K562 (cell line): ENCODE data around the gene SHISA7. TPM values are rescaled to one million over a fixed set of nuclear protein-coding genes. Genes with fewer than 3 reads are reported as not detected.

Experiments
- ATF3 ChIP-seq, 2 experiments: fragments of 450-650 bp in 1 of 2; sonication (generic) in 1 of 2; formaldehyde crosslinking in 1 of 2; IDR thresholded peaks in 1 of 2; conservative IDR thresholded peaks in 1 of 2; 2 replicates each; pipeline versions ENCODE4 v1.6.1 to v1.8.1; 2016 to 2023; ENCODE audit warnings: mild to moderate bottlenecking in 2 of 2, moderate library complexity in 2 of 2, inconsistent platforms in 1 of 2, missing genetic modification reagents in 1 of 2
- CREBBP ChIP-seq: IDR thresholded peaks from one replicate; pipeline ENCODE4 v1.6.1; 2012; ENCODE audit warnings: low read depth, mild to moderate bottlenecking, control low read depth, inconsistent platforms, low read length
- DIDO1 ChIP-seq: fragments of 450-650 bp; IDR thresholded peaks from 2 replicates; pipeline ENCODE4 v1.6.1; 2016; ENCODE audit warnings: low read depth, missing biosample characterization, missing genetic modification characterization
- DPF2 ChIP-seq: fragments of 450-650 bp; IDR thresholded peaks from 2 replicates; pipeline ENCODE4 v1.6.1; 2016
- GABPB1 ChIP-seq: sonication (generic); formaldehyde crosslinking; IDR thresholded peaks from 2 replicates; pipeline ENCODE4 v1.8.0; 2022; ENCODE audit warnings: mild to moderate bottlenecking, missing genetic modification reagents
- GTF2F1 ChIP-seq: IDR thresholded peaks from 2 replicates; pipeline ENCODE4 v1.6.1; 2011; ENCODE audit warnings: low read depth, low read length, improper control_type of control experiment
- HDAC6 ChIP-seq: IDR thresholded peaks from 2 replicates; pipeline ENCODE4 v1.6.1; 2012; ENCODE audit warnings: low read depth, mild to moderate bottlenecking, control low read depth, inconsistent platforms, low read length, moderate library complexity
- RBM14 ChIP-seq: fragments of 200-400 bp; formaldehyde crosslinking; IDR thresholded peaks from 2 replicates; pipeline ENCODE4 v1.6.1; 2018; ENCODE audit warnings: low read depth, mild to moderate bottlenecking, low read length, moderate library complexity, borderline replicate concordance; ENCODE audit not compliant: insufficient read depth
- RBM17 ChIP-seq: fragments of 200-400 bp; formaldehyde crosslinking; IDR thresholded peaks from 2 replicates; pipeline ENCODE4 v1.6.1; 2017; ENCODE audit warnings: low read depth, mild to moderate bottlenecking, low read length, borderline replicate concordance
- RBM25 ChIP-seq: fragments of 200-400 bp; formaldehyde crosslinking; IDR thresholded peaks from 2 replicates; pipeline ENCODE4 v1.6.1; 2018; ENCODE audit warnings: low read length, low read depth, moderate library complexity; ENCODE audit not compliant: severe bottlenecking
- TEAD2 ChIP-seq: fragments of 450-650 bp; IDR thresholded peaks from 2 replicates; pipeline ENCODE4 v1.6.1; 2016; ENCODE audit warnings: missing genetic modification characterization, control low read depth, missing compliant biosample characterization
- TEAD4 ChIP-seq, 2 experiments: sonication (generic) in 1 of 2; formaldehyde crosslinking in 1 of 2; IDR thresholded peaks; 2 replicates each; pipeline versions ENCODE4 v1.6.1 to v1.8.0; 2012 to 2022; ENCODE audit warnings: borderline replicate concordance in 1 of 2, inconsistent platforms in 1 of 2, low read length in 1 of 2, mild to moderate bottlenecking in 1 of 2, missing genetic modification reagents in 1 of 2
- ZNF23 ChIP-seq: fragments of 250-450 bp; sonication (Bioruptor Pico); IDR thresholded peaks from 2 replicates; pipeline ENCODE4 v1.4.0; 2020; ENCODE audit warnings: mild to moderate bottlenecking
- ZNF347 ChIP-seq: fragments of 450-650 bp; formaldehyde crosslinking; IDR thresholded peaks from 2 replicates; pipeline ENCODE4 v1.4.0; 2020; ENCODE audit warnings: low read depth, mild to moderate bottlenecking, moderate library complexity
- polyA plus RNA-seq, 8 experiments: library from polyadenylated mRNA; depleted of rRNA in 4 of 8; stranded (reverse) in 5 of 8; unstranded in 3 of 8; fragments of >200 nt; fragmentation: Nextera tagmentation in 2 of 8; fragmentation: Illumina TruSeq in 1 of 8; extraction: Ambion mirVana in 2 of 8; extraction: Trizol in 1 of 8; gene quantifications; 2 replicates each; pipeline versions ENCODE4 v1.2.1 to v1.2.3, GENCODE V29; 2011 to 2014; ENCODE audit warnings: inconsistent platforms in 1 of 8, missing spikeins in 1 of 8
- total RNA-seq, 7 experiments: library from RNA; depleted of rRNA in 6 of 7; stranded (reverse); fragments of >200 nt in 6 of 7; fragmentation: Illumina TruSeq in 2 of 7; extraction: Trizol in 2 of 7; gene quantifications; 2 replicates each; pipeline versions ENCODE4 v1.2.1 to v1.2.3, GENCODE V29; 2011 to 2021; ENCODE audit warnings: low replicate concordance in 1 of 7
- TF ChIP-seq, protein P1 (sequence below): fragments of 450-650 bp; IDR thresholded peaks from 2 replicates; pipeline ENCODE4 v1.6.1; 2016; ENCODE audit warnings: low read depth, mild to moderate bottlenecking, moderate library complexity
- TF ChIP-seq, protein P2 (sequence below): fragments of 250-450 bp; sonication (Bioruptor Pico); IDR thresholded peaks from 2 replicates; pipeline ENCODE4 v1.6.1; 2021; ENCODE audit warnings: mild to moderate bottlenecking
- TF ChIP-seq, protein P3 (sequence below), 2 experiments: fragments of 450-650 bp; IDR thresholded peaks; 2 replicates each; pipeline ENCODE4 v1.6.1; 2016
- TF ChIP-seq, protein P4 (sequence below): fragments of 200-400 bp; formaldehyde crosslinking; IDR thresholded peaks from 2 replicates; pipeline ENCODE4 v1.6.1; 2017; ENCODE audit warnings: mild to moderate bottlenecking, low read depth, low read length, moderate library complexity
- TF ChIP-seq, protein P5 (sequence below): fragments of 250-450 bp; sonication (Bioruptor Pico); IDR thresholded peaks from 2 replicates; pipeline ENCODE4 v1.8.0; 2022; ENCODE audit warnings: moderate library complexity, mild to moderate bottlenecking, inconsistent platforms

The SHISA7 gene
- total and polyA plus RNA-seq, 9 of the 15 experiments (the other 6 are each of a cell fraction or from before 2014, with no cell fraction given): 0.01 to 0.40 (median 0.07) TPM

DNA sequence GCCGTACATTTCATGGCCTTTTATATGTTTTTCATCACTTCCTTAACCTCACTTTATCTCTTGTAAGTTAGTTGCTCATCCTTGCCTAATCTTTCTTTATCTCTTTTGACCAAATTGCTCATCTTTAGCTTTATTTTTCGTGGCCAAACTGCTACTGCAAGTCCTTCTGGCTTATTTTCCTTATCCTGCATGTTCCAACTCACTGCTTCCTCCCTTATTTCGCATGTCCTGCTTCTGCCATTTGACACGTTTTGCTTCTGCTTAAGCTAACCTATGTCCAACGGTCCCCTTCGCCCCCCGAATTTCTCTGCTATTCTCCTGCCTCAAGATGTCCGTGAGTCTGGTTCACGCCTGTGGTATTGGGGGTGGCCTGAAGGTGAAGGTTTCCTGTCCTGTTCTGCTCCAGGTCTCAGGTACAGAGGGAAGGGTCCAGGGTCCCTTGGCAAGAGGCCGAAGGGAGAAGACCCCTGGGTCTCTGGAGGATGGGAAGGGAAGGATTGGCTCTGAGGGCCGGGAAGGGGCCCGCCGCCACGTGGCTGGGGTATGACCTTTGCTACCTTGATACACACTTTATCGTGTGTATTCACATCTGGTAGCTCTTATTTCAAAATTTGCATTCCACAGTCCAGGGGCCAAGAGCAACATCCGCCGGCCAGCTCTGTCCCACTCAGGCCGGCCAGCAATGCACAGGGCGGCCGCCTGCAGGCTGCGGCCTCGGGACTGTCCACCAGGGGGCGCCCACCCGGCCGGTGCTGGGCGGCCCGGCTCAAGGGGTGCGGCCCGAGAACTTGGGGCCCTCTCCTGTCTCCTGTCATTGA, 24.3 kb upstream of the SHISA7 start (continued):
- TF ChIP-seq, protein P1, sequence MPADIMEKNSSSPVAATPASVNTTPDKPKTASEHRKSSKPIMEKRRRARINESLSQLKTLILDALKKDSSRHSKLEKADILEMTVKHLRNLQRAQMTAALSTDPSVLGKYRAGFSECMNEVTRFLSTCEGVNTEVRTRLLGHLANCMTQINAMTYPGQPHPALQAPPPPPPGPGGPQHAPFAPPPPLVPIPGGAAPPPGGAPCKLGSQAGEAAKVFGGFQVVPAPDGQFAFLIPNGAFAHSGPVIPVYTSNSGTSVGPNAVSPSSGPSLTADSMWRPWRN: peak; percentile 74
- TF ChIP-seq, protein P2, sequence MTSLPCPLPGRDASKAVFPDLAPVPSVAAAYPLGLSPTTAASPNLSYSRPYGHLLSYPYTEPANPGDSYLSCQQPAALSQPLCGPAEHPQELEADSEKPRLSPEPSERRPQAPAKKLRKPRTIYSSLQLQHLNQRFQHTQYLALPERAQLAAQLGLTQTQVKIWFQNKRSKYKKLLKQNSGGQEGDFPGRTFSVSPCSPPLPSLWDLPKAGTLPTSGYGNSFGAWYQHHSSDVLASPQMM: no peak
- TF ChIP-seq, protein P3, sequence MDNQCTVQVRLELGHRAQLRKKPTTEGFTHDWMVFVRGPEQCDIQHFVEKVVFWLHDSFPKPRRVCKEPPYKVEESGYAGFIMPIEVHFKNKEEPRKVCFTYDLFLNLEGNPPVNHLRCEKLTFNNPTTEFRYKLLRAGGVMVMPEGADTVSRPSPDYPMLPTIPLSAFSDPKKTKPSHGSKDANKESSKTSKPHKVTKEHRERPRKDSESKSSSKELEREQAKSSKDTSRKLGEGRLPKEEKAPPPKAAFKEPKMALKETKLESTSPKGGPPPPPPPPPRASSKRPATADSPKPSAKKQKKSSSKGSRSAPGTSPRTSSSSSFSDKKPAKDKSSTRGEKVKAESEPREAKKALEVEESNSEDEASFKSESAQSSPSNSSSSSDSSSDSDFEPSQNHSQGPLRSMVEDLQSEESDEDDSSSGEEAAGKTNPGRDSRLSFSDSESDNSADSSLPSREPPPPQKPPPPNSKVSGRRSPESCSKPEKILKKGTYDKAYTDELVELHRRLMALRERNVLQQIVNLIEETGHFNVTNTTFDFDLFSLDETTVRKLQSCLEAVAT (IDR thresholded peaks at IDR 0.05): peak in 1 of 2 experiments; percentile 59; a peak in 1 of 4 replicates
- no peak for TF ChIP-seq HDAC6
- no peak for TF ChIP-seq RBM14
- TF ChIP-seq RBM17: no peak
- TF ChIP-seq ZNF347 (CRISPR knock-in tag): no peak
- no peak for TF ChIP-seq DIDO1
- TF ChIP-seq TEAD2 (tag): no peak
- no peak for TF ChIP-seq CREBBP
- TF ChIP-seq, protein P4, sequence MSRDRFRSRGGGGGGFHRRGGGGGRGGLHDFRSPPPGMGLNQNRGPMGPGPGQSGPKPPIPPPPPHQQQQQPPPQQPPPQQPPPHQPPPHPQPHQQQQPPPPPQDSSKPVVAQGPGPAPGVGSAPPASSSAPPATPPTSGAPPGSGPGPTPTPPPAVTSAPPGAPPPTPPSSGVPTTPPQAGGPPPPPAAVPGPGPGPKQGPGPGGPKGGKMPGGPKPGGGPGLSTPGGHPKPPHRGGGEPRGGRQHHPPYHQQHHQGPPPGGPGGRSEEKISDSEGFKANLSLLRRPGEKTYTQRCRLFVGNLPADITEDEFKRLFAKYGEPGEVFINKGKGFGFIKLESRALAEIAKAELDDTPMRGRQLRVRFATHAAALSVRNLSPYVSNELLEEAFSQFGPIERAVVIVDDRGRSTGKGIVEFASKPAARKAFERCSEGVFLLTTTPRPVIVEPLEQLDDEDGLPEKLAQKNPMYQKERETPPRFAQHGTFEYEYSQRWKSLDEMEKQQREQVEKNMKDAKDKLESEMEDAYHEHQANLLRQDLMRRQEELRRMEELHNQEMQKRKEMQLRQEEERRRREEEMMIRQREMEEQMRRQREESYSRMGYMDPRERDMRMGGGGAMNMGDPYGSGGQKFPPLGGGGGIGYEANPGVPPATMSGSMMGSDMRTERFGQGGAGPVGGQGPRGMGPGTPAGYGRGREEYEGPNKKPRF: no peak
- TF ChIP-seq DPF2: peak; percentile 98
- peak; percentile 89 for TF ChIP-seq ATF3 (IDR thresholded peaks at IDR 0.05)
- TF ChIP-seq ATF3 (CRISPR knock-in tag; conservative IDR thresholded peaks at IDR 0.05): no peak
- no peak for TF ChIP-seq GABPB1 (CRISPR knock-in tag)
- TF ChIP-seq, protein P5, sequence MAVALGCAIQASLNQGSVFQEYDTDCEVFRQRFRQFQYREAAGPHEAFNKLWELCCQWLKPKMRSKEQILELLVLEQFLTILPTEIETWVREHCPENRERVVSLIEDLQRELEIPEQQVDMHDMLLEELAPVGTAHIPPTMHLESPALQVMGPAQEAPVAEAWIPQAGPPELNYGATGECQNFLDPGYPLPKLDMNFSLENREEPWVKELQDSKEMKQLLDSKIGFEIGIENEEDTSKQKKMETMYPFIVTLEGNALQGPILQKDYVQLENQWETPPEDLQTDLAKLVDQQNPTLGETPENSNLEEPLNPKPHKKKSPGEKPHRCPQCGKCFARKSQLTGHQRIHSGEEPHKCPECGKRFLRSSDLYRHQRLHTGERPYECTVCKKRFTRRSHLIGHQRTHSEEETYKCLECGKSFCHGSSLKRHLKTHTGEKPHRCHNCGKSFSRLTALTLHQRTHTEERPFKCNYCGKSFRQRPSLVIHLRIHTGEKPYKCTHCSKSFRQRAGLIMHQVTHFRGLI (CRISPR knock-in tag): no peak
- no peak for TF ChIP-seq ZNF23 (CRISPR knock-in tag)
- TF ChIP-seq TEAD4 (IDR thresholded peaks at IDR 0.05; ENCODE audit: low read length): peak; percentile 85
- TF ChIP-seq TEAD4 (CRISPR knock-in tag; IDR thresholded peaks at IDR 0.05; ENCODE audit: borderline replicate concordance): no peak
- TF ChIP-seq GTF2F1: no peak
- no peak for TF ChIP-seq RBM25
